Natural killer cell (primary cell): ENCODE measurements around the gene MPV17L2. TPM values are rescaled to one million over a fixed set of nuclear protein-coding genes. Genes with fewer than 3 reads are reported as not detected.

Source experiments
- ATAC-seq, 3 donors: fragments of 150-1000 bp in 2 of 3; fragments of 200-7000 bp in 1 of 3; cut with Tn5 transposase; 1 replicate in 1 of 3; 2 replicates in 2 of 3; pipeline ENCODE4 v1.10.0; 2021; ENCODE audit warnings: mild to moderate bottlenecking in 2 of 3, moderate library complexity in 2 of 3
- DNase-seq, 2 donors: peaks; one replicate each; pipeline versions ENCODE4 v3.0.0 to v3.0.0-alpha.2; 2013 to 2021; ENCODE audit warnings: mixed read lengths in 1 of 2
- H3K27ac ChIP-seq: one replicate; pipeline ENCODE4 v1.5.1; 2013; ENCODE audit warnings: mild to moderate bottlenecking, low read length
- H3K27me3 ChIP-seq: one replicate; pipeline ENCODE4 v1.6.1; 2013; ENCODE audit warnings: low read length; ENCODE audit not compliant: control insufficient read depth, insufficient read depth
- H3K36me3 ChIP-seq: one replicate; pipeline ENCODE4 v1.6.1; 2013; ENCODE audit warnings: low read length; ENCODE audit not compliant: control insufficient read depth, insufficient read depth
- H3K4me1 ChIP-seq: one replicate; pipeline ENCODE4 v1.6.1; 2013; ENCODE audit warnings: low read length; ENCODE audit not compliant: control insufficient read depth, insufficient read depth
- H3K4me3 ChIP-seq: one replicate; pipeline ENCODE4 v1.5.1; 2013; ENCODE audit warnings: low read length
- H3K9me3 ChIP-seq: one replicate; pipeline ENCODE4 v1.6.1; 2013; ENCODE audit warnings: low read length; ENCODE audit not compliant: control insufficient read depth, insufficient read depth
- H3K27ac Mint-ChIP-seq, 2 donors: one replicate each; pipeline ENCODE4 v1.8.0; 2022; ENCODE audit warnings: mild to moderate bottlenecking in 2 of 2, mixed read lengths in 2 of 2, moderate library complexity in 1 of 2
- H3K27me3 Mint-ChIP-seq, 2 donors: one replicate each; pipeline ENCODE4 v1.8.0; 2022; ENCODE audit warnings: low read depth in 2 of 2, mixed read lengths in 2 of 2
- H3K36me3 Mint-ChIP-seq: one replicate; pipeline ENCODE4 v1.8.0; 2022; ENCODE audit warnings: mixed read lengths
- H3K4me1 Mint-ChIP-seq, 2 donors: one replicate each; pipeline ENCODE4 v1.8.0; 2022; ENCODE audit warnings: mixed read lengths in 2 of 2
- H3K4me3 Mint-ChIP-seq: one replicate; pipeline ENCODE4 v1.8.0; 2022; ENCODE audit warnings: mild to moderate bottlenecking, moderate library complexity, mixed read lengths
- H3K9me3 Mint-ChIP-seq, 2 donors: one replicate each; pipeline ENCODE4 v1.8.0; 2022; ENCODE audit warnings: mixed read lengths in 2 of 2
- WGBS: methylation state at CpG from one replicate; pipeline ENCODE4 v1.1.7; 2013; ENCODE audit warnings: missing lambda C conversion rate; ENCODE audit not compliant: insufficient coverage; 5-methylcytosine and 5-hydroxymethylcytosine counted together
- intact Hi-C: fragments of 100-400 bp; cut with micrococcal nuclease; formaldehyde crosslinking; loops from one replicate; pipeline ENCODE4 v1.14.2; 2022
- total RNA-seq, 4 donors: library from RNA; stranded (reverse); fragments of 120-200 nt in 1 of 4; gene quantifications; one replicate each; pipeline versions ENCODE4 v1.2.3 to v1.2.4, GENCODE V29; 2013 to 2022
- TF ChIP-seq, protein P1 (sequence below): fragments of 200-600 bp; IDR thresholded peaks from one replicate; pipeline ENCODE4 v1.8.0; 2022; ENCODE audit warnings: antibody characterized with exemption

The MPV17L2 gene
- total RNA-seq = 1 to 10 TPM; 4.1 to 5.6 (median 4.5) TPM
- 5.5 TPM for total RNA-seq (2013)

GRCh38 chr19:18192673-18193387 is at the start of gene MPV17L2:
Gene MPV17L2, plus strand, starts transcription at chr19:18193218. Its CDS starts 64 bp downstream, at chr19:18193282.
- H3K4me1 Mint-ChIP-seq = peaks cover 26 to 29% of the 10 kb centered on the region in 2 donors
- H3K36me3 ChIP-seq = peaks cover 3% of the 10 kb centered on the region
- H3K36me3 Mint-ChIP-seq = no peaks in the 10 kb centered on the region
- peak within 1 kb of the TSS; percentile 94 to 96 for H3K27ac Mint-ChIP-seq
- H3K4me3 Mint-ChIP-seq = peak within 1 kb of the TSS; percentile 86
- 0% methylated on average over 74 of the region's 74 CpGs for WGBS
- H3K27ac ChIP-seq = peak within 1 kb of the TSS; percentile 83
- DNase-seq = peak; percentile 97 to 100
- no peaks in the 10 kb centered on the region for H3K9me3 ChIP-seq
- peaks cover 27% of the 10 kb centered on the region for H3K4me1 ChIP-seq
- intact Hi-C loops = loop anchor here (1.0 to 5.0 kb wide), 6 partner anchors 11 to 224 kb away; partner anchors contain the start of genes PIK3R2, RAB3A and SSBP4
- no peaks in the 10 kb centered on the region for H3K27me3 Mint-ChIP-seq
- H3K9me3 Mint-ChIP-seq = no peaks in the 10 kb centered on the region
- peak within 1 kb of the TSS; percentile 73 for H3K4me3 ChIP-seq
- no peaks in the 10 kb centered on the region for H3K27me3 ChIP-seq
- TF ChIP-seq, protein P1, sequence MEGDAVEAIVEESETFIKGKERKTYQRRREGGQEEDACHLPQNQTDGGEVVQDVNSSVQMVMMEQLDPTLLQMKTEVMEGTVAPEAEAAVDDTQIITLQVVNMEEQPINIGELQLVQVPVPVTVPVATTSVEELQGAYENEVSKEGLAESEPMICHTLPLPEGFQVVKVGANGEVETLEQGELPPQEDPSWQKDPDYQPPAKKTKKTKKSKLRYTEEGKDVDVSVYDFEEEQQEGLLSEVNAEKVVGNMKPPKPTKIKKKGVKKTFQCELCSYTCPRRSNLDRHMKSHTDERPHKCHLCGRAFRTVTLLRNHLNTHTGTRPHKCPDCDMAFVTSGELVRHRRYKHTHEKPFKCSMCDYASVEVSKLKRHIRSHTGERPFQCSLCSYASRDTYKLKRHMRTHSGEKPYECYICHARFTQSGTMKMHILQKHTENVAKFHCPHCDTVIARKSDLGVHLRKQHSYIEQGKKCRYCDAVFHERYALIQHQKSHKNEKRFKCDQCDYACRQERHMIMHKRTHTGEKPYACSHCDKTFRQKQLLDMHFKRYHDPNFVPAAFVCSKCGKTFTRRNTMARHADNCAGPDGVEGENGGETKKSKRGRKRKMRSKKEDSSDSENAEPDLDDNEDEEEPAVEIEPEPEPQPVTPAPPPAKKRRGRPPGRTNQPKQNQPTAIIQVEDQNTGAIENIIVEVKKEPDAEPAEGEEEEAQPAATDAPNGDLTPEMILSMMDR = no peak
- peak; percentile 85 to 95 (median 86) for ATAC-seq

GRCh38 chr19:18143902-18144301 is 49.1 kb upstream of the MPV17L2 start:
- WGBS = 95% methylated on average over 3 of the region's 3 CpGs
- DNase-seq = no peak
- peaks cover 19% of the 10 kb centered on the region for H3K36me3 Mint-ChIP-seq
- H3K36me3 ChIP-seq = peaks cover 64% of the 10 kb centered on the region
- intact Hi-C loops = no loop called here
- H3K27me3 ChIP-seq = no peaks in the 10 kb centered on the region
- no peak overlapping the region for H3K4me3 ChIP-seq
- H3K9me3 Mint-ChIP-seq = no peaks in the 10 kb centered on the region
- ATAC-seq = no peak
- H3K27ac Mint-ChIP-seq = peak overlapping the region; percentile 29 to 31
- H3K4me1 Mint-ChIP-seq = peaks cover 15 to 38% of the 10 kb centered on the region in 2 donors
- H3K4me3 Mint-ChIP-seq = no peak overlapping the region
- TF ChIP-seq, protein P1 = no peak
- no peaks in the 10 kb centered on the region for H3K9me3 ChIP-seq
- H3K4me1 ChIP-seq = peaks cover 19% of the 10 kb centered on the region
- H3K27me3 Mint-ChIP-seq = no peaks in the 10 kb centered on the region
- H3K27ac ChIP-seq = no peak overlapping the region

- H3K27ac Mint-ChIP-seq = peak overlapping the region; percentile 29 to 31
- Histone ChIP-seq H3K9me3 (no peaks in the 10 kb centered on the region), H3K4me1 (peaks cover 22% of the 10 kb centered on the region), H3K36me3 (peaks cover 64% of the 10 kb centered on the region), H3K27me3 (no peaks in the 10 kb centered on the region), H3K27ac (no peak overlapping the region), H3K4me3 (no peak overlapping the region)
- TF ChIP-seq, protein P1 = no peak
- no peak for DNase-seq
- peaks cover 15 to 38% of the 10 kb centered on the region in 2 donors for H3K4me1 Mint-ChIP-seq
- H3K9me3 Mint-ChIP-seq = no peaks in the 10 kb centered on the region
- intact Hi-C loops = no loop called here
- H3K4me3 Mint-ChIP-seq = no peak overlapping the region
- WGBS = 92% methylated on average over 16 of the region's 16 CpGs
- H3K27me3 Mint-ChIP-seq = no peaks in the 10 kb centered on the region
- peaks cover 19% of the 10 kb centered on the region for H3K36me3 Mint-ChIP-seq
- no peak for ATAC-seq
Observed at GRCh38 chr19:18144361-18144760, 48.7 kb upstream of the MPV17L2 start.
